Kidney capillary endothelial cell (primary cell): ENCODE data around the gene UVRAG.
"Not testable (repeated sequence)": the region's sequence is repeated elsewhere in the genome, so short reads cannot be mapped to it uniquely, and the experiment has no call there.

Source experiments
- DNase-seq: peaks from one replicate; pipeline ENCODE4 v3.0.0-alpha.2; 2018; ENCODE audit warnings: low spot score

The UVRAG gene

DNA sequence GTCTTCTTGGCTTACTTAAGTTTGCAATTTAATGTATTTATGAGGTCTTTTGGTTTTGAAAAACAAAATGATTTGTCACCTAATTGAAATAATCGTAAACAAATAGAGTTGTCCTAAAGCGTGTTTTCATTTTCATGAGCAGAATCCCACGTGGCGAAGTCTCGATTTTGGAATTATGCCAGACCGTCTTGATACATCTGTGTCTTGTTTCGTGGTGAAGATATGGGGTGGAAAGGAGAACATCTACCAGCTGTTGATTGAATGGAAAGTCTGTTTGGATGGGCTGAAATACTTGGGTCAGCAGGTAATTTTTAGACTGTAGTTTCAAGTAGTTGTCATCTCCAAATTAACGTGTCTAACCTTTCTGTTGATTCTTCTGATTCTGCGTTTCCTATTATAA is 64.7 kb downstream of the UVRAG start:
- DNase-seq = no peak

DNA sequence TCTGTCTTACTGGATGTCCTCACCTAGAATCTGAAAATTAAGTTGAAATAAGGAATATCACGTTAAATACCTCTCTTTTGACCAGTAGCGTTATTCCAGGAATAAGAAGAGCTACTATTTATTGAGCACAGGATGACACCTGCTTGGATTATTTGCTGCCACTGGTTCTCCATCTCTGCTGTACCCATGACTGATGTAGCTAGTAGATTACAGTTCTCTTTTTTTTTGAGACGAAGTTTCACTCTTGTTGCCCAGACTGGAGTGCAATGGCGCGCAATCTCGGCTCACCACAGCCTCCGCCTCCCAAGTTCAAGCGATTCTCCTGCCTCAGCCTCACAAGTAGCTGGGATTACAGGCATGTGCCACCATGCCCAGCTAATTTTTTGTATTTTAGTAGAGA is 65.3 kb downstream of the UVRAG start:
- not testable (repeated sequence) for DNase-seq

DNA sequence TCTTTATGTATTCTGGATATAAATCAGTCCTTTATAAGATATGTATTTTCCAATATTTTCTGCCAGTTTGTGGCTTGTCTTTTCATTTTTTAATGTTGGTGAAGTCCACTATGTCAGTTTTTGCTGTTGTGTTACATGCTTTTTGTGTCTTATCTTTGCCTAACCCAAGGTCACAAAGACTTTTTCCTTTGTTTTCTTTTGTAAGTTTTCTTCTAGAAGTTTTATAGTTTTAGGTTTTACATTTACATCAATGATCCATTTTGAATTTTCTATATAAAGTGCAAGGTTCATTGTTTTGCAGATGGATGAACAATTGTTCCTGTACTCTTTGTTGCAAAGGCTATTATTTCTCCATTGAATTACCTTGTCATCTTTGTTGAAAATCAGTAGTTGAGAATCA is 69.3 kb downstream of the UVRAG start:
- no peak for DNase-seq

DNA sequence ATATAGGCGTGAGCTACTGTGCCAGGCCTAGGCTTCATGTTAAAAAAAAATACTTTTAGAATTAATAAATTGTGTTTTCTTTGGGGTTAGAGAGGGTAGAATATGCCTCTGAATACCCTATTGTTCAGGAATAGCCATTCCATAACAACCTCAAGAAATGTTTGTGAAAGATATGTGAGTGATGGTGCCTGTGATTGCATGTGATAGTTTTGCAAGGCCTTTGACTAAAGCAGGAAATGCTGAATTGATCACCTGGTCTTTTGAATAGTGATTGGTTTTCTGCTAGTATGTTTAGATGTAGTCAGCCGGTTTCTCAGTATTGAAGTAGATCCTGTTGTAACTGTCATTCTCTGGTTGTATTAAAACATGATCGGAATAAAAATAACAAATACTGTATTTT is 73.4 kb downstream of the UVRAG start:
- DNase-seq = no peak

DNA sequence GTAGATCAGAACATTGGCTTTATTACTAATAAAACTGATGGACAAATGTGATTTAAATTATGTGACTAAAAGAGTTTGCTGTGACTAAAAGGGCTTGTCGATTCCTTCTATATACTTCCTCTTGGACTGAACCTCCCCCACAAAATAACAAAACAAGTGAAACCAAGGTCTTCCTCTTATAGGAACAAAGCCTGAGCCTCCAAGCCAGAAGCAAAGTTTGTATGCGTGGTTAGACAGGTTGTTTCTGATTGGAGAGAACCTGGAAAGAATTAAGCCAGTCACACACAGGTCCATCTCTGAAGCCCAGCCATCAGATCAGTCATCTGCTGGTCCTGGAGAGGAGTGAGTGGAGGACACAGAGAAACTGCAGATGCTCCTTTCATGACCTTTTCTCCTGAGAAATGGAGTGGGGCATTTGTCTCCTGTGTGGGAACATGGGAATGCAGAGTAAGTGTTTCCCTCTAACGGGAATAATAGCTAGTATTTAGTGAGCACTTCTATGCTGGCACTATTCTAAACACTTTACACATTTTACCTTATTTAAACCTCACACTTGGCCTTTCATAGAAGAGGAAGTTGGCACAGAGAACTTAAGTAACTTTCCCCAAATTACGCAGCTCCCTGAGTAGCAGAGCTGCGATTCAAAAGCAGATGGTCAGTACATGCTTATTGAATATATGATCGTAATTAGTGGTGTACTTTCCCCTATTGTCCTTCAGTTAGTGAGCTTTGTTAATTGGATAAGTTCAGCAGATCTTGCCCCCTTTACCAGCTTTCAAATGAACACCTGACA is 77.1 kb downstream of the UVRAG start:
- DNase-seq = no peak

- DNase-seq = no peak
Measured at GRCh38 chr11:75893251-75893650, 78.2 kb downstream of the UVRAG start.

DNA sequence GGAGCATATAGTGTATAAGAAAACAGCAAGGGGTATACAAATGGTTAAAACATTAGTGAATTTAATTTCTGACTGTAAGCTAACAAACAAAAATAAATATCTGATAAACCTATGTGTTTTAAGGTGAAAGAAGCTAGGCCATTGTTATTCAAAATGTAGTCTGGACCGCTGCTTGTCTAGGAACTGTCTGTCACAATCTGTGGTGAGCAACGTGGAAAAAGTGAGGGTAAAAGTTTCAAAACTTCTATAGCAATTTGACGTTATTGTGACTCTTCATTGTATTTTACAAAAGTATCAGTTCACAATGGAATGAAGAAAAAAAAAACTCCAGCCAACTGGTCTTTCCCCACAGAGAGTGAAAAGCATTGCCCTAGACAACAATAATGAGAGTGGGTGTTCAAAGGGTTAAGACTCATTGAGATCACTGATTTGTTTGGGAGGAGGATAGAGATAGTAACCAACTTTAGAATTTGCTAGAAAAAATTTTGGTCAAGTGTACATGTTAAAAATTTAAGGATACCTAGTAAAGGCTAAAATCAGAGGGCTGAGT is 79.1 kb downstream of the UVRAG start:
- DNase-seq = no peak

GRCh38 chr11:75896843-75897419 is 81.9 kb downstream of the UVRAG start:
- peak; percentile 60 for DNase-seq

DNA sequence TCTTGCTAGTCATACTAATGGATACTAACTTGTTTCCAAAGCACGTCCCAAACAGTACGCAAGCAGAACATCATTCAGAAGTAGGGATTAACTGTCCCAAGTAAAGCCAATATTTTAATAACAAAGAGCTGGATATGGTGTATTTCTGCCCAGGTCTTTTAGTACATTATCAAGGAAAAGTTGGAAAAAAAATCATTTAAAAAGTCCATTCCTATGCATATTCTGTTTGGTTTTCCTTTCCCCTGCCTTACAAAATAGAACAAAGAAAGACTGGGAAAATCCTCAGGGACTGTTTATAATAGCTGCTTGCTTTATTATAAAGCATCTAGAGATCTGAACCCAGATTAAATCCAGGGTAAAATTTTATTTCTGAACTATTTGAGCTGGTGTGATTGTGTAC is 83.9 kb downstream of the UVRAG start:
- no peak for DNase-seq

DNA sequence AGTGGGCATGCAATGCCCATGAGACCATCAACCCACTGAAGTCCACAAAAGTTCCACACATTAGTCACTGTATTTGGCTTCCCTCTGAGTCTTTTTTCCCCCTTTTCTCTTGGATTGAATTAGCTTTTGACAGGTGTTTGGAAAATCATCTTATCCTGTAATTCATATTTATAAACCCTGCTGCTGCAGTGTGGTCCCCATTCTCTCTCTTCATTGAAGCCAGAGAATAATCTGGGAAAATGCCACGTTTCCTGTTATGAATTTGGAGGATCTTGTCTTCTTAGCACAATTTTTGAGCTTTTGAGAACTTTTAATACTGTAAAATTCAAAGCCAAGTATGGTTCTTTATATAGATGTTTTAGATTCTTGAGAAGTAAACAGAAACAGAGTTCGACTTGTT is 84.8 kb downstream of the UVRAG start:
- DNase-seq = no peak

GRCh38 chr11:75900848-75901247 is 85.8 kb downstream of the UVRAG start:
- DNase-seq = no peak

- DNase-seq = no peak
Measured at GRCh38 chr11:75902631-75903030, 87.6 kb downstream of the UVRAG start.

DNA sequence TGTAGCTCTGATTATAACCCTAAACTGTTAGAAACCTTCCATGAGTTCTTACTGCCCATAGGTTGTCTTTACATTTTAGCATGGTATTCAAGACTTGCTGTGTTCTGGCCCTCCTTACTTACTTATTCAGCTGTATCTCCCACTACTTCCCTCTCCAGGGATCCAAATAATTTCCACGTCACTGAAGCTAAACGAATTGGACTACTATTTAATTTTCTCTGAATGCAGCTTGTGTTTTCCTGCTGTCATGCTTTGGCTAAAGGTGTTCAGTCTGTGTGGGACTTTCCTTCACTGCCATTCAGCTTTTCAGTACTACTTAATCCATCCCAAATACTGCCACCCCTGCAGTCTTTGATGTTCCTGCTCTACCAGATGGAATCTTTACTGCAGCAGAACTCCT is 88.3 kb downstream of the UVRAG start:
- no peak for DNase-seq

GRCh38 chr11:75905434-75905833 is 90.4 kb downstream of the UVRAG start:
- DNase-seq = no peak

GRCh38 chr11:75907906-75908527 is 93.0 kb downstream of the UVRAG start:
- DNase-seq = no peak

- no peak for DNase-seq
Measured at GRCh38 chr11:75910426-75911145, 95.6 kb downstream of the UVRAG start.

DNA sequence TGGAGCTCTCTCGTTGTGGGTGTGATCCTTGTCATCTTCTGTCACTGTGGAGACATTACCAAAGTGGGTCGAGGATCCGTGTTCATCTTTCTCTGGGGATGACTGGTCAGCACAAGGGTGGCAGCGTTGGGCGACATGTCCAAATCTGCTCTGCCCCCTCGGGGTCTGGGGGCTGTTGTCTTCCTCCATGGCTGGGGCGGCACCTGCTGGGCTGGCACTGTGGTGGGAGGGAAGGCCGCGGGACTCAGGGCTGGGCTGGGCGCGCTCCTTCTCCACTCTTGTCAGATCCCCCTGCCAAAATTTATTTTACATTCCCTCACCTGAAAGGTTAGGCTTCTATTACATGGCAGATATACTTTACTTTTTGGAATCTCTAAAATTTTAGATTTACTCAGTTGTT is 96.4 kb downstream of the UVRAG start:
- DNase-seq = no peak

- DNase-seq = no peak
Measured at GRCh38 chr11:75913984-75914383, 99.0 kb downstream of the UVRAG start.

DNA sequence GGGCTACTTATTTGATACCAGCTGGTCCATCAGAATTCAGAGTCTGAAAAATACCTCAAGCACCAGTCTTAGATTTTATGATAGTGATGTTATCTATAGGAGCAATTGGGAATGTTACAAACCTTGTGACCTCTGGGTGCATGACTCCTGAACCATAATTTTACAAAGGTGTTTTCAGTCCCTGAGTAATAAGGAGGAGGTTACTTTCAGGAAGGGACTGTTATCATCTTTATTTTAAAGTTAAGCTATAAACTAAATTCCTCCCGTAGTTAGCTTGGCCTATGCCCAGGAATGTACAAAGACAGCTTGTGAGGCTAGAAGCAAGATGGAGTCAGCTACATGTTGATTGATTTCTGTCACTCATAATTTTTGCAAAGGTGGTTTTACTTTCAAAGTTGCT is 101.9 kb downstream of the UVRAG start:
- DNase-seq = no peak

DNA sequence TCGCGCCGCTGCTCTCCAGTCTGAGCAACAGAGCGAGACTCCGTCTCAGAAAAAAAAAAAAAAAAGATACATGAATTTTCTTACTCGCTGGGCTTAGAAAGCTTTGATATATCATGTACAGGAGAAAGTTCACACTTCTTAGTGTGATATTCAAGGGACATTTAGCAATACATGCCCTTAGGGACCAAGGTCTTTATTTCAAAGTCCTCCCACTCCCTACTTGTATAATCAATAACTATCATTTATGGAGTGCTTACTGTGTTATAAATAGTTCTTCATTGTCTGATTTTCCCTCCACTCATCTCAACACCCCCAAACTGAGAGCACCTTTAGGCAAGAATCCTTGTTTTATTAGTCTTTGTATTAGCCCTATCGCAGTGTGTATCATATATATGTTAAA is 103.3 kb downstream of the UVRAG start:
- no peak for DNase-seq

DNA sequence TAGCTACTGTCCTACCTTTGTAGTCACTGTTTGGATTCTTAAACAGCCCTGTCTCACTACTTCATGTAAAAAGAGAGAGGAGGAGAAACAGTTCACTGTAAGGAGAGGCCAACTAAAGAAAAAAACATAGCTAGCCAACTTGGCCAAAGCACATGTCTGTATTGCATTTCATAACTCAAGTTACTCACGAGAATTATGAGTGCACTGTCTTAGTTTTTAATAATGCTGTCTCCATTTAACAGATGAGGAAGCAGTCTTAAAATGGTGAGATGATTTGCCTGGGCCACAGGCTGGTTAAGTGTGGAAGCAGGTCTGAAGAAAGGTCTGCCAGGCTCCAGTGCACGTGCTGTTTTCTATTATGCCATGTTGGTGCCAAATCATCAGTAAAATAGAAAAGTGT is 104.5 kb downstream of the UVRAG start:
- no peak for DNase-seq

GRCh38 chr11:75920848-75921247 is 105.8 kb downstream of the UVRAG start:
- no peak for DNase-seq

GRCh38 chr11:75921808-75922207 is 106.8 kb downstream of the UVRAG start:
- DNase-seq = no peak
